IMR-90 (cell line): ENCODE measurements around the gene ROCK2.

Experiments used
- CEBPB ChIP-seq: IDR thresholded peaks from 2 replicates; pipeline ENCODE4 v1.6.1; 2012; ENCODE audit warnings: low read depth, low read length, improper control_type of control experiment
- CHD1 ChIP-seq: IDR thresholded peaks from 2 replicates; pipeline ENCODE4 v1.6.1; 2012; ENCODE audit warnings: low read depth, low read length, improper control_type of control experiment
- ELK1 ChIP-seq: fragments of 150-350 bp; IDR thresholded peaks from 2 replicates; pipeline ENCODE4 v1.6.1; 2016; ENCODE audit warnings: low read depth, mild to moderate bottlenecking, low read length, moderate library complexity, borderline replicate concordance
- FOS ChIP-seq: fragments of 150-350 bp; IDR thresholded peaks from 2 replicates; pipeline ENCODE4 v1.6.1; 2016; ENCODE audit warnings: low read depth, low read length
- MAZ ChIP-seq: IDR thresholded peaks from 2 replicates; pipeline ENCODE4 v1.6.1; 2012; ENCODE audit warnings: low read depth, mild to moderate bottlenecking, low read length, improper control_type of control experiment, moderate library complexity, borderline replicate concordance
- MXI1 ChIP-seq: IDR thresholded peaks from 2 replicates; pipeline ENCODE4 v1.6.1; 2012; ENCODE audit warnings: low read depth, mild to moderate bottlenecking, low read length, moderate library complexity, borderline replicate concordance
- NFE2L2 ChIP-seq: fragments of 150-350 bp; IDR thresholded peaks from 2 replicates; pipeline ENCODE4 v1.6.1; 2016; ENCODE audit warnings: low read depth, mild to moderate bottlenecking, low read length
- POLR2A ChIP-seq: IDR thresholded peaks from 2 replicates; pipeline ENCODE4 v1.6.1; 2012; ENCODE audit warnings: mild to moderate bottlenecking, low read depth, low read length
- RAD21 ChIP-seq: IDR thresholded peaks from 2 replicates; pipeline ENCODE4 v1.6.1; 2012; ENCODE audit warnings: low read length, improper control_type of control experiment
- RFX5 ChIP-seq: IDR thresholded peaks from 2 replicates; pipeline ENCODE4 v1.8.0; 2012; ENCODE audit warnings: low read depth, mild to moderate bottlenecking, low read length, moderate library complexity
- TF ChIP-seq, protein P1 (sequence below): conservative IDR thresholded peaks from 2 replicates; pipeline ENCODE4 v1.5.1; 2012; ENCODE audit warnings: mild to moderate bottlenecking, low read depth, low read length, improper control_type of control experiment
- TF ChIP-seq, protein P2 (sequence below): fragments of 150-350 bp; IDR thresholded peaks from 2 replicates; pipeline ENCODE4 v1.6.1; 2017; ENCODE audit warnings: mild to moderate bottlenecking, antibody characterized with exemption, low read length, low read depth

GRCh38 chr2:11337909-11338308 is 6.5 kb downstream of the ROCK2 start:
- TF ChIP-seq, protein P1, sequence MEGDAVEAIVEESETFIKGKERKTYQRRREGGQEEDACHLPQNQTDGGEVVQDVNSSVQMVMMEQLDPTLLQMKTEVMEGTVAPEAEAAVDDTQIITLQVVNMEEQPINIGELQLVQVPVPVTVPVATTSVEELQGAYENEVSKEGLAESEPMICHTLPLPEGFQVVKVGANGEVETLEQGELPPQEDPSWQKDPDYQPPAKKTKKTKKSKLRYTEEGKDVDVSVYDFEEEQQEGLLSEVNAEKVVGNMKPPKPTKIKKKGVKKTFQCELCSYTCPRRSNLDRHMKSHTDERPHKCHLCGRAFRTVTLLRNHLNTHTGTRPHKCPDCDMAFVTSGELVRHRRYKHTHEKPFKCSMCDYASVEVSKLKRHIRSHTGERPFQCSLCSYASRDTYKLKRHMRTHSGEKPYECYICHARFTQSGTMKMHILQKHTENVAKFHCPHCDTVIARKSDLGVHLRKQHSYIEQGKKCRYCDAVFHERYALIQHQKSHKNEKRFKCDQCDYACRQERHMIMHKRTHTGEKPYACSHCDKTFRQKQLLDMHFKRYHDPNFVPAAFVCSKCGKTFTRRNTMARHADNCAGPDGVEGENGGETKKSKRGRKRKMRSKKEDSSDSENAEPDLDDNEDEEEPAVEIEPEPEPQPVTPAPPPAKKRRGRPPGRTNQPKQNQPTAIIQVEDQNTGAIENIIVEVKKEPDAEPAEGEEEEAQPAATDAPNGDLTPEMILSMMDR, result no peak
- TF ChIP-seq, protein P2, sequence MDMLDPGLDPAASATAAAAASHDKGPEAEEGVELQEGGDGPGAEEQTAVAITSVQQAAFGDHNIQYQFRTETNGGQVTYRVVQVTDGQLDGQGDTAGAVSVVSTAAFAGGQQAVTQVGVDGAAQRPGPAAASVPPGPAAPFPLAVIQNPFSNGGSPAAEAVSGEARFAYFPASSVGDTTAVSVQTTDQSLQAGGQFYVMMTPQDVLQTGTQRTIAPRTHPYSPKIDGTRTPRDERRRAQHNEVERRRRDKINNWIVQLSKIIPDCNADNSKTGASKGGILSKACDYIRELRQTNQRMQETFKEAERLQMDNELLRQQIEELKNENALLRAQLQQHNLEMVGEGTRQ, result no peak
- TF ChIP-seq RFX5, result no peak
- TF ChIP-seq ELK1, result no peak
- TF ChIP-seq POLR2A, result no peak
- no peak for TF ChIP-seq MXI1
- no peak for TF ChIP-seq CHD1
- no peak for TF ChIP-seq RAD21
- TF ChIP-seq NFE2L2, result no peak
- no peak for TF ChIP-seq CEBPB
- TF ChIP-seq MAZ, result no peak
- no peak for TF ChIP-seq FOS
